HG02759 (cell line): ENCODE measurements around the gene PEX14.

Experiments used
- ATAC-seq: cut with Tn5 transposase; IDR thresholded peaks from one replicate; pipeline ENCODE4 v1.9.1; 2021; ENCODE audit warnings: mild to moderate bottlenecking, moderate library complexity; ENCODE audit not compliant: unreplicated experiment

Gene PEX14

GRCh38 chr1:10659646-10660540 is 185.1 kb downstream of the PEX14 start:
- no peak for ATAC-seq

- ATAC-seq: no peak
Measured at GRCh38 chr1:10661453-10661852, 186.7 kb downstream of the PEX14 start.

- ATAC-seq: no peak
Measured at GRCh38 chr1:10662090-10662688, 187.4 kb downstream of the PEX14 start.

GRCh38 chr1:10662824-10663677 is 188.3 kb downstream of the PEX14 start:
- ATAC-seq: no peak

GRCh38 chr1:10663678-10664035 is 188.9 kb downstream of the PEX14 start:
- ATAC-seq: no peak

- ATAC-seq: no peak
Measured at GRCh38 chr1:10664251-10664650, 189.5 kb downstream of the PEX14 start.

GRCh38 chr1:10665226-10665625 is 190.5 kb downstream of the PEX14 start:
- no peak for ATAC-seq

- ATAC-seq: no peak
Measured at GRCh38 chr1:10665930-10666850, 191.4 kb downstream of the PEX14 start.

- no peak for ATAC-seq
Measured at GRCh38 chr1:10667861-10668761, 193.4 kb downstream of the PEX14 start.

GRCh38 chr1:10669570-10669969 is 194.8 kb downstream of the PEX14 start:
- no peak for ATAC-seq

- ATAC-seq: no peak
Measured at GRCh38 chr1:10670190-10670589, 195.4 kb downstream of the PEX14 start.

- ATAC-seq: no peak
Measured at GRCh38 chr1:10671090-10671489, 196.3 kb downstream of the PEX14 start.

GRCh38 chr1:10671622-10672342 is 197.0 kb downstream of the PEX14 start:
- no peak for ATAC-seq

GRCh38 chr1:10672343-10673050 is 197.7 kb downstream of the PEX14 start:
- ATAC-seq: no peak

- ATAC-seq: no peak
Measured at GRCh38 chr1:10673109-10673711, 198.5 kb downstream of the PEX14 start.

- no peak for ATAC-seq
Measured at GRCh38 chr1:10674222-10674621, 199.5 kb downstream of the PEX14 start.

GRCh38 chr1:10674700-10675609 is 200.2 kb downstream of the PEX14 start:
- no peak for ATAC-seq
